Activated CD4-positive, alpha-beta memory T cell treated with anti-CD3 and anti-CD28 coated beads, Interleukin-2, amount 10 ng/mL, durations not matched to agents 7 days and 5 days (primary cell): Measurements from ENCODE around the gene DSCAML1. TPM values are rescaled to one million over a fixed set of nuclear protein-coding genes. Genes with fewer than 3 reads are reported as not detected.

Source experiments
- CTCF ChIA-PET: fragments of 350-600 bp; sonication (Branson Sonifier 250); formaldehyde crosslinking; loops from one replicate; lab custom pipeline; 2021; ENCODE audit warnings: antibody characterized with exemption, inconsistent platforms; lab: Charles Lee
- POLR2A ChIA-PET: fragments of 350-600 bp; sonication (Branson Sonifier 250); formaldehyde crosslinking; loops from one replicate; lab custom pipeline; 2021; ENCODE audit warnings: antibody characterized with exemption; lab: Charles Lee
- DNase-seq: peaks from one replicate; pipeline ENCODE4 v3.0.0-alpha.2; 2020
- H3K27ac Mint-ChIP-seq: one replicate; pipeline ENCODE4 v1.8.0; 2021; ENCODE audit warnings: mild to moderate bottlenecking, mixed read lengths
- H3K27me3 Mint-ChIP-seq: one replicate; pipeline ENCODE4 v1.8.0; 2021; ENCODE audit warnings: mixed read lengths
- H3K36me3 Mint-ChIP-seq: one replicate; pipeline ENCODE4 v1.8.0; 2021; ENCODE audit warnings: low read depth, mixed read lengths
- H3K4me1 Mint-ChIP-seq: one replicate; pipeline ENCODE4 v1.8.0; 2021; ENCODE audit warnings: mixed read lengths
- H3K4me3 Mint-ChIP-seq: one replicate; pipeline ENCODE4 v1.8.0; 2021; ENCODE audit warnings: mild to moderate bottlenecking, mixed read lengths
- H3K9me3 Mint-ChIP-seq: one replicate; pipeline ENCODE4 v1.8.0; 2021; ENCODE audit warnings: mixed read lengths
- total RNA-seq, 2 experiments: library from RNA; stranded (reverse); gene quantifications; one replicate each; pipeline ENCODE4 v1.2.3, GENCODE V29; 2021

DSCAML1 gene
- total RNA-seq, 2 experiments from 2014 or later: 0.03 TPM; not detected in 1

- no peak for DNase-seq
- no peak overlapping the region for H3K4me3 Mint-ChIP-seq
- CTCF ChIA-PET: no interaction called here
- H3K27me3 Mint-ChIP-seq: peaks cover 11% of the 10 kb centered on the region
- H3K4me1 Mint-ChIP-seq: no peaks in the 10 kb centered on the region
- POLR2A ChIA-PET: no interaction called here
- no peaks in the 10 kb centered on the region for H3K9me3 Mint-ChIP-seq
- H3K36me3 Mint-ChIP-seq: no peaks in the 10 kb centered on the region
- no peak overlapping the region for H3K27ac Mint-ChIP-seq
Measured at GRCh38 chr11:117584056-117584830, 212.8 kb downstream of the DSCAML1 start.

GRCh38 chr11:117583063-117583801, 213.8 kb downstream of the DSCAML1 start:
- H3K36me3 Mint-ChIP-seq: no peaks in the 10 kb centered on the region
- DNase-seq: no peak
- H3K27me3 Mint-ChIP-seq: peaks cover 17% of the 10 kb centered on the region
- ChIA-PET CTCF (no interaction called here), POLR2A (no interaction called here)
- no peaks in the 10 kb centered on the region for H3K9me3 Mint-ChIP-seq
- no peak overlapping the region for H3K27ac Mint-ChIP-seq
- no peaks in the 10 kb centered on the region for H3K4me1 Mint-ChIP-seq
- H3K4me3 Mint-ChIP-seq: no peak overlapping the region

- H3K27ac Mint-ChIP-seq: no peak overlapping the region
- H3K27me3 Mint-ChIP-seq: peaks cover 19% of the 10 kb centered on the region
- no peaks in the 10 kb centered on the region for H3K9me3 Mint-ChIP-seq
- H3K4me3 Mint-ChIP-seq: no peak overlapping the region
- no peaks in the 10 kb centered on the region for H3K4me1 Mint-ChIP-seq
- H3K36me3 Mint-ChIP-seq: no peaks in the 10 kb centered on the region
- POLR2A ChIA-PET: no interaction called here
- CTCF ChIA-PET: no interaction called here
- DNase-seq: no peak
Measured at GRCh38 chr11:117582433-117582832, 214.6 kb downstream of the DSCAML1 start.

- ChIA-PET CTCF (no interaction called here), POLR2A (no interaction called here)
- H3K36me3 Mint-ChIP-seq: no peaks in the 10 kb centered on the region
- H3K27me3 Mint-ChIP-seq: peaks cover 19% of the 10 kb centered on the region
- H3K4me3 Mint-ChIP-seq: no peak overlapping the region
- no peaks in the 10 kb centered on the region for H3K4me1 Mint-ChIP-seq
- no peak for DNase-seq
- H3K27ac Mint-ChIP-seq: no peak overlapping the region
- H3K9me3 Mint-ChIP-seq: no peaks in the 10 kb centered on the region
Measured at GRCh38 chr11:117580866-117581265, 216.2 kb downstream of the DSCAML1 start.

GRCh38 chr11:117579161-117579560, 217.9 kb downstream of the DSCAML1 start:
- H3K9me3 Mint-ChIP-seq: no peaks in the 10 kb centered on the region
- POLR2A ChIA-PET: no interaction called here

GRCh38 chr11:117575856-117576255, 221.2 kb downstream of the DSCAML1 start:
- Mint-ChIP-seq H3K9me3 (no peaks in the 10 kb centered on the region), H3K36me3 (no peaks in the 10 kb centered on the region), H3K4me1 (no peaks in the 10 kb centered on the region), H3K4me3 (no peak overlapping the region), H3K27ac (no peak overlapping the region), H3K27me3 (peaks cover 19% of the 10 kb centered on the region)
- CTCF ChIA-PET: no interaction called here
- no peak for DNase-seq
- POLR2A ChIA-PET: no interaction called here

More at GRCh38 chr11:117579161-117579560, 217.9 kb downstream of the DSCAML1 start:
- Mint-ChIP-seq H3K4me1 (no peaks in the 10 kb centered on the region), H3K36me3 (no peaks in the 10 kb centered on the region), H3K27me3 (peaks cover 19% of the 10 kb centered on the region), H3K4me3 (no peak overlapping the region), H3K27ac (no peak overlapping the region)
- DNase-seq: no peak
- CTCF ChIA-PET: no interaction called here

GRCh38 chr11:117574551-117574950, 222.5 kb downstream of the DSCAML1 start:
- Mint-ChIP-seq H3K36me3 (no peaks in the 10 kb centered on the region), H3K4me1 (no peaks in the 10 kb centered on the region), H3K27ac (no peak overlapping the region), H3K27me3 (peaks cover 17% of the 10 kb centered on the region), H3K4me3 (no peak overlapping the region), H3K9me3 (no peaks in the 10 kb centered on the region)
- DNase-seq: no peak
- ChIA-PET CTCF (no interaction called here), POLR2A (no interaction called here)

- Mint-ChIP-seq H3K27me3 (peaks cover 13% of the 10 kb centered on the region), H3K9me3 (no peaks in the 10 kb centered on the region), H3K27ac (no peak overlapping the region), H3K4me3 (no peak overlapping the region), H3K4me1 (no peaks in the 10 kb centered on the region), H3K36me3 (no peaks in the 10 kb centered on the region)
- ChIA-PET CTCF (no interaction called here), POLR2A (no interaction called here)
- DNase-seq: no peak
Measured at GRCh38 chr11:117573326-117573725, 223.7 kb downstream of the DSCAML1 start.

- no peaks in the 10 kb centered on the region for H3K9me3 Mint-ChIP-seq
- H3K4me3 Mint-ChIP-seq: no peak overlapping the region
- POLR2A ChIA-PET: no interaction called here
- peaks cover 12% of the 10 kb centered on the region for H3K27me3 Mint-ChIP-seq
- no peak for DNase-seq
- CTCF ChIA-PET: no interaction called here
- no peaks in the 10 kb centered on the region for H3K36me3 Mint-ChIP-seq
- H3K4me1 Mint-ChIP-seq: no peaks in the 10 kb centered on the region
- H3K27ac Mint-ChIP-seq: no peak overlapping the region
Measured at GRCh38 chr11:117572671-117573070, 224.3 kb downstream of the DSCAML1 start.

GRCh38 chr11:117572129-117572528, 224.9 kb downstream of the DSCAML1 start:
- H3K27me3 Mint-ChIP-seq: peaks cover 12% of the 10 kb centered on the region
- no peaks in the 10 kb centered on the region for H3K4me1 Mint-ChIP-seq
- ChIA-PET POLR2A (no interaction called here), CTCF (no interaction called here)
- no peaks in the 10 kb centered on the region for H3K9me3 Mint-ChIP-seq
- no peak for DNase-seq
- no peaks in the 10 kb centered on the region for H3K36me3 Mint-ChIP-seq
- no peak overlapping the region for H3K4me3 Mint-ChIP-seq
- H3K27ac Mint-ChIP-seq: no peak overlapping the region

- H3K36me3 Mint-ChIP-seq: no peaks in the 10 kb centered on the region
- H3K9me3 Mint-ChIP-seq: no peaks in the 10 kb centered on the region
- POLR2A ChIA-PET: no interaction called here
- H3K4me3 Mint-ChIP-seq: no peak overlapping the region
- no peak overlapping the region for H3K27ac Mint-ChIP-seq
- peaks cover 12% of the 10 kb centered on the region for H3K27me3 Mint-ChIP-seq
- no peak for DNase-seq
- CTCF ChIA-PET: no interaction called here
- no peaks in the 10 kb centered on the region for H3K4me1 Mint-ChIP-seq
Measured at GRCh38 chr11:117570701-117571100, 226.3 kb downstream of the DSCAML1 start.

- H3K36me3 Mint-ChIP-seq: no peaks in the 10 kb centered on the region
- H3K4me3 Mint-ChIP-seq: no peak overlapping the region
- no peak overlapping the region for H3K27ac Mint-ChIP-seq
- H3K9me3 Mint-ChIP-seq: no peaks in the 10 kb centered on the region
- H3K4me1 Mint-ChIP-seq: no peaks in the 10 kb centered on the region
- ChIA-PET CTCF (no interaction called here), POLR2A (no interaction called here)
- H3K27me3 Mint-ChIP-seq: peaks cover 12% of the 10 kb centered on the region
- no peak for DNase-seq
Measured at GRCh38 chr11:117569911-117570310, 227.1 kb downstream of the DSCAML1 start.

GRCh38 chr11:117565709-117566108, 231.3 kb downstream of the DSCAML1 start:
- no peaks in the 10 kb centered on the region for H3K36me3 Mint-ChIP-seq
- ChIA-PET POLR2A (no interaction called here), CTCF (no interaction called here)
- no peak overlapping the region for H3K4me3 Mint-ChIP-seq
- H3K27me3 Mint-ChIP-seq: peaks cover 16% of the 10 kb centered on the region
- H3K9me3 Mint-ChIP-seq: no peaks in the 10 kb centered on the region
- DNase-seq: no peak
- no peak overlapping the region for H3K27ac Mint-ChIP-seq
- H3K4me1 Mint-ChIP-seq: no peaks in the 10 kb centered on the region
